ENCODE measurements around the gene TSC2.
A peak's percentile ranks its signal among the peaks of the same experiment; 100 is the strongest.

TSC2 gene

GRCh38 chr16:2009791-2010510, 37.8 kb upstream of the TSC2 start, which contains the start of gene ZNF598:
ZNF598 (minus strand) TSS chr16:2009821.
- TF ChIP-seq TCF12 (IDR thresholded peaks at IDR 0.05; ENCODE audit: low read depth) (peak; percentile 43; the same call in 1 of the 2 replicates), MAX (IDR thresholded peaks at IDR 0.05) (peak; percentile 91), TAF1 (IDR thresholded peaks at IDR 0.05; ENCODE audit: low read depth) (peak; percentile 71), REST (IDR thresholded peaks at IDR 0.05; ENCODE audit: low read depth) (no peak), USF1 (IDR thresholded peaks at IDR 0.05) (peak; percentile 67), CREB1 (IDR thresholded peaks at IDR 0.05; ENCODE audit: low read depth) (peak; percentile 65; the same call in 1 of the 2 replicates), ZBTB7A (IDR thresholded peaks at IDR 0.05; ENCODE audit: low read depth) (no peak)

- 0 out of 2 replicates have a peak, but pooled peaks have one; percentile 11 for TF ChIP-seq CEBPB (IDR thresholded peaks at IDR 0.05)
Observed at GRCh38 chr16:2011726-2012125, 36.1 kb upstream of the TSC2 start.

GRCh38 chr16:2013527-2013926, 34.3 kb upstream of the TSC2 start:
- TF ChIP-seq CREB1 (IDR thresholded peaks at IDR 0.05; ENCODE audit: low read depth) (no peak), FOXM1 (IDR thresholded peaks at IDR 0.05; ENCODE audit: borderline replicate concordance, low read depth) (no peak), CEBPB (IDR thresholded peaks at IDR 0.05) (no peak), TAF1 (IDR thresholded peaks at IDR 0.05; ENCODE audit: low read depth) (no peak), REST (IDR thresholded peaks at IDR 0.05; ENCODE audit: low read depth) (no peak), RAD21 (IDR thresholded peaks at IDR 0.05; ENCODE audit: low read depth) (no peak), NFIC (IDR thresholded peaks at IDR 0.05) (no peak), EP300 (IDR thresholded peaks at IDR 0.05; ENCODE audit: borderline replicate concordance) (no peak), ZBTB7A (IDR thresholded peaks at IDR 0.05; ENCODE audit: low read depth) (no peak), USF1 (IDR thresholded peaks at IDR 0.05) (no peak), TCF12 (IDR thresholded peaks at IDR 0.05; ENCODE audit: low read depth) (no peak), EGR1 (IDR thresholded peaks at IDR 0.05) (no peak), YY1 (IDR thresholded peaks at IDR 0.05; ENCODE audit: low read depth) (no peak), MAX (IDR thresholded peaks at IDR 0.05) (no peak), TEAD4 (IDR thresholded peaks at IDR 0.05) (no peak)

- TF ChIP-seq CEBPB (IDR thresholded peaks at IDR 0.05): peak; percentile 52
- TF ChIP-seq REST (IDR thresholded peaks at IDR 0.05; ENCODE audit: low read depth): no peak
- no peak for TF ChIP-seq TCF12 (IDR thresholded peaks at IDR 0.05; ENCODE audit: low read depth)
Observed at GRCh38 chr16:2015117-2015946, 32.5 kb upstream of the TSC2 start.

GRCh38 chr16:2015947-2016208, 31.9 kb upstream of the TSC2 start:
- TF ChIP-seq TCF12 (IDR thresholded peaks at IDR 0.05; ENCODE audit: low read depth): no peak
- no peak for TF ChIP-seq ZBTB7A (IDR thresholded peaks at IDR 0.05; ENCODE audit: low read depth)
- TF ChIP-seq EP300 (IDR thresholded peaks at IDR 0.05; ENCODE audit: borderline replicate concordance): no peak
- no peak for TF ChIP-seq YY1 (IDR thresholded peaks at IDR 0.05; ENCODE audit: low read depth)
- TF ChIP-seq REST (IDR thresholded peaks at IDR 0.05; ENCODE audit: low read depth): no peak
